GM20000 (cell line): Measurements from ENCODE around the gene MYO1D.
"Not testable (repeated sequence)": the region's sequence is repeated elsewhere in the genome, so short reads cannot be mapped to it uniquely, and the experiment has no call there.

Source experiments
- DNase-seq: peaks from one replicate; pipeline ENCODE4 v3.0.0; 2012; ENCODE audit warnings: low spot score
- CTCF ChIP-seq: IDR thresholded peaks from 2 replicates; pipeline ENCODE4 v1.5.1; 2012; ENCODE audit warnings: mild to moderate bottlenecking, control low read depth; ENCODE audit errors: extremely low read depth, missing control alignments

The MYO1D gene

GRCh38 chr17:32727681-32728080 is 149.2 kb downstream of the MYO1D start:
- no peak for DNase-seq
- TF ChIP-seq CTCF: no peak

- no peak for TF ChIP-seq CTCF
- DNase-seq: no peak
Measured at GRCh38 chr17:32725697-32726096, 151.2 kb downstream of the MYO1D start.

GRCh38 chr17:32723310-32723955 is 153.5 kb downstream of the MYO1D start:
- no peak for DNase-seq
- TF ChIP-seq CTCF: no peak

GRCh38 chr17:32722733-32723132 is 154.2 kb downstream of the MYO1D start:
- TF ChIP-seq CTCF: no peak
- no peak for DNase-seq

- no peak for DNase-seq
Measured at GRCh38 chr17:32720671-32721070, 156.3 kb downstream of the MYO1D start.

GRCh38 chr17:32719689-32720088 is 157.2 kb downstream of the MYO1D start:
- no peak for TF ChIP-seq CTCF
- no peak for DNase-seq

More at GRCh38 chr17:32720671-32721070, 156.3 kb downstream of the MYO1D start:
- no peak for TF ChIP-seq CTCF

- DNase-seq: not testable (repeated sequence)
Measured at GRCh38 chr17:32714922-32715321, 162.0 kb downstream of the MYO1D start.

GRCh38 chr17:32714206-32714605 is 162.7 kb downstream of the MYO1D start:
- DNase-seq: not testable (repeated sequence)
